Gastrocnemius medialis (tissue), 4 donors: ENCODE data around the gene PROKR1. TPM values are rescaled to one million over a fixed set of nuclear protein-coding genes. Genes with fewer than 3 reads are reported as not detected.

Experiments
- ATAC-seq, 2 donors: fragments of 150-250 bp; one replicate each; pipeline ENCODE4 v1.9.1; 2016
- DNase-seq, 2 donors: peaks; one replicate each; pipeline ENCODE4 v3.0.0-alpha.2; 2019
- H3K27ac ChIP-seq, 4 donors: fragments of 200-600 bp; sonication (generic); 1 replicate in 1 of 4; 2 replicates in 3 of 4; pipeline ENCODE4 v1.5.1; 2016 to 2018; ENCODE audit warnings: mild to moderate bottlenecking in 2 of 4, moderate library complexity in 1 of 4
- H3K27me3 ChIP-seq, 3 donors: fragments of 200-600 bp; sonication (generic) in 2 of 3; 1 replicate in 1 of 3; 2 replicates in 2 of 3; pipeline versions ENCODE4 v1.5.1 to v1.6.0; 2016 to 2019; ENCODE audit warnings: mild to moderate bottlenecking in 1 of 3, moderate library complexity in 1 of 3
- H3K36me3 ChIP-seq, 2 donors: fragments of 200-600 bp; sonication (generic) in 1 of 2; one replicate each; pipeline ENCODE4 v1.5.1; 2017 to 2018
- H3K4me1 ChIP-seq, 2 donors: fragments of 200-600 bp; sonication (generic) in 1 of 2; one replicate each; pipeline ENCODE4 v1.5.1; 2016 to 2017; ENCODE audit warnings: mild to moderate bottlenecking in 2 of 2
- H3K4me3 ChIP-seq, 4 donors: fragments of 200-600 bp; sonication (generic) in 3 of 4; 1 replicate in 1 of 4; 2 replicates in 3 of 4; pipeline ENCODE4 v1.5.1; 2016 to 2019; ENCODE audit warnings: mild to moderate bottlenecking in 2 of 4
- H3K9me3 ChIP-seq, 3 donors: fragments of 200-600 bp; sonication (generic) in 2 of 3; 1 replicate in 1 of 3; 2 replicates in 2 of 3; pipeline ENCODE4 v1.5.1; 2016 to 2019
- CTCF ChIP-seq, 5 experiments: fragments of 450-650 bp in 3 of 5; fragments of 200-600 bp in 2 of 5; sonication (generic) in 2 of 5; IDR thresholded peaks in 4 of 5; conservative IDR thresholded peaks in 1 of 5; 1 replicate in 4 of 5; 2 replicates in 1 of 5; pipeline ENCODE4 v1.5.1; 2016 to 2019; ENCODE audit warnings: antibody characterized with exemption in 5 of 5, mild to moderate bottlenecking in 3 of 5, moderate library complexity in 3 of 5
- POLR2A ChIP-seq, 2 donors: fragments of 450-650 bp; IDR thresholded peaks; one replicate each; pipeline ENCODE4 v1.6.1; 2017; ENCODE audit warnings: antibody characterized with exemption in 2 of 2, mild to moderate bottlenecking in 2 of 2, moderate library complexity in 2 of 2
- in situ Hi-C, 4 donors: fragments of 200-750 bp; cut with MboI; loops; one replicate each; pipeline versions ENCODE4 v1.15.0 to v1.8.0; 2017; ENCODE audit warnings: low sequenced_read_pairs in 4 of 4
- intact Hi-C: fragments of 100-400 bp; cut with DNase I; formaldehyde crosslinking; loops from one replicate; pipeline ENCODE4 v1.15.1; 2023; ENCODE audit warnings: low total_unique reads
- total RNA-seq, 4 donors: library from RNA; depleted of rRNA; stranded (reverse); fragments of >200 nt; gene quantifications; one replicate each; pipeline versions ENCODE4 v1.1.0 to v1.2.3, GENCODE V29; 2016

Gene PROKR1
- total RNA-seq, 4 donors from 2014 or later, result 0.09 to 0.10 TPM; not detected in 2

GRCh38 chr2:68662466-68662865, 19.1 kb downstream of the PROKR1 start:
- Histone ChIP-seq H3K4me1 (no peaks in the 10 kb centered on the region), H3K4me3 (no peak overlapping the region), H3K36me3 (no peaks in the 10 kb centered on the region), H3K27ac (no peak overlapping the region), H3K27me3 (no peaks in the 10 kb centered on the region), H3K9me3 (no peaks in the 10 kb centered on the region)
- in situ Hi-C loops (no loop called here), intact Hi-C loops (no loop called here)
- TF ChIP-seq POLR2A (IDR thresholded peaks at IDR 0.05), result no peak
- no peak for TF ChIP-seq CTCF (IDR thresholded peaks at IDR 0.05 in 4 of 5, conservative IDR thresholded peaks at IDR 0.05 in 1 of 5)
- ATAC-seq, result no peak
- DNase-seq, result no peak

- Histone ChIP-seq H3K4me1 (no peaks in the 10 kb centered on the region), H3K4me3 (no peak overlapping the region), H3K27ac (no peak overlapping the region), H3K36me3 (no peaks in the 10 kb centered on the region), H3K27me3 (no peaks in the 10 kb centered on the region), H3K9me3 (no peaks in the 10 kb centered on the region)
- in situ Hi-C loops (no loop called here), intact Hi-C loops (no loop called here)
- DNase-seq (no peak), ATAC-seq (no peak)
- TF ChIP-seq CTCF (IDR thresholded peaks at IDR 0.05 in 4 of 5, conservative IDR thresholded peaks at IDR 0.05 in 1 of 5), result no peak
- no peak for TF ChIP-seq POLR2A (IDR thresholded peaks at IDR 0.05)
These were observed 20.2 kb downstream of the PROKR1 start for GRCh38 chr2:68663371-68664156.

GRCh38 chr2:68667371-68667770, 24.0 kb downstream of the PROKR1 start:
- intact Hi-C loops, result no loop called here
- no peak overlapping the region for H3K4me3 ChIP-seq

GRCh38 chr2:68669651-68670050, 26.3 kb downstream of the PROKR1 start:
- no peak overlapping the region for H3K4me3 ChIP-seq
- in situ Hi-C loops, result no loop called here
- no peak overlapping the region for H3K27ac ChIP-seq
- intact Hi-C loops, result no loop called here
- TF ChIP-seq CTCF (IDR thresholded peaks at IDR 0.05 in 4 of 5, conservative IDR thresholded peaks at IDR 0.05 in 1 of 5), result no peak
- TF ChIP-seq POLR2A (IDR thresholded peaks at IDR 0.05), result no peak
- H3K36me3 ChIP-seq, result no peaks in the 10 kb centered on the region
- no peaks in the 10 kb centered on the region for H3K9me3 ChIP-seq
- H3K27me3 ChIP-seq, result no peaks in the 10 kb centered on the region
- ATAC-seq, result no peak
- no peak for DNase-seq
- no peaks in the 10 kb centered on the region for H3K4me1 ChIP-seq

More at GRCh38 chr2:68667371-68667770, 24.0 kb downstream of the PROKR1 start:
- in situ Hi-C loops, result no loop called here
- DNase-seq (no peak), ATAC-seq (no peak)
- Histone ChIP-seq H3K27ac (no peak overlapping the region), H3K9me3 (no peaks in the 10 kb centered on the region), H3K4me1 (no peaks in the 10 kb centered on the region), H3K27me3 (no peaks in the 10 kb centered on the region), H3K36me3 (no peaks in the 10 kb centered on the region)
- no peak for TF ChIP-seq POLR2A (IDR thresholded peaks at IDR 0.05)
- no peak for TF ChIP-seq CTCF (IDR thresholded peaks at IDR 0.05 in 4 of 5, conservative IDR thresholded peaks at IDR 0.05 in 1 of 5)
